HepG2 (cell line): ENCODE measurements around the gene DNAJB11. TPM values are rescaled to one million over a fixed set of nuclear protein-coding genes. Genes with fewer than 3 reads are reported as not detected.
A peak's percentile ranks its signal among the peaks of the same experiment; 100 is the strongest.

ENCODE experiments used
- CAMTA2 ChIP-seq: sonication (generic); formaldehyde crosslinking; IDR thresholded peaks from 2 replicates; pipeline ENCODE4 v1.4.0; 2020; ENCODE audit warnings: mild to moderate bottlenecking, missing genetic modification reagents, borderline replicate concordance
- HMGA1 ChIP-seq: sonication (generic); formaldehyde crosslinking; conservative IDR thresholded peaks from 2 replicates; pipeline ENCODE4 v1.4.0; 2020; ENCODE audit warnings: missing genetic modification reagents
- KDM2A ChIP-seq: sonication (generic); formaldehyde crosslinking; IDR thresholded peaks from 2 replicates; pipeline ENCODE4 v1.4.0; 2020; ENCODE audit warnings: low read depth, missing genetic modification reagents, borderline replicate concordance
- KMT2B ChIP-seq: IDR thresholded peaks from 2 replicates; pipeline ENCODE4 v1.6.1; 2016; ENCODE audit warnings: missing genetic modification reagents, missing compliant biosample characterization
- MYNN ChIP-seq: sonication (generic); formaldehyde crosslinking; IDR thresholded peaks from 2 replicates; pipeline ENCODE4 v1.4.0; 2020; ENCODE audit warnings: mild to moderate bottlenecking, low read depth, missing genetic modification reagents
- NFKBIZ ChIP-seq: IDR thresholded peaks from 2 replicates; pipeline ENCODE4 v1.6.1; 2018; ENCODE audit warnings: missing genetic modification reagents, missing compliant biosample characterization
- NFRKB ChIP-seq: fragments of 450-650 bp; IDR thresholded peaks from 2 replicates; pipeline ENCODE4 v1.6.1; 2017
- NPAS2 ChIP-seq: sonication (generic); formaldehyde crosslinking; IDR thresholded peaks from 2 replicates; pipeline ENCODE4 v1.8.0; 2022; ENCODE audit warnings: mild to moderate bottlenecking, missing genetic modification reagents, borderline replicate concordance
- SRY ChIP-seq: sonication (generic); formaldehyde crosslinking; IDR thresholded peaks from 2 replicates; pipeline ENCODE4 v1.8.0; 2022; ENCODE audit warnings: mild to moderate bottlenecking, missing genetic modification reagents
- TCF12 ChIP-seq, 2 experiments: fragments of 450-650 bp in 1 of 2; sonication (generic) in 1 of 2; formaldehyde crosslinking in 1 of 2; IDR thresholded peaks; 2 replicates each; pipeline versions ENCODE4 v1.6.1 to v1.8.0; 2017 to 2022; ENCODE audit warnings: antibody characterized with exemption in 1 of 2, mild to moderate bottlenecking in 1 of 2, missing genetic modification reagents in 1 of 2, moderate library complexity in 1 of 2
- ZC3H13 ChIP-seq: sonication (generic); formaldehyde crosslinking; IDR thresholded peaks from 2 replicates; pipeline ENCODE4 v1.8.1; 2023; ENCODE audit warnings: mild to moderate bottlenecking, missing genetic modification reagents, moderate library complexity
- ZNF276 ChIP-seq: sonication (generic); formaldehyde crosslinking; IDR thresholded peaks from 2 replicates; pipeline ENCODE4 v1.4.0; 2020; ENCODE audit warnings: mild to moderate bottlenecking, low read depth, missing genetic modification reagents
- ZSCAN9 ChIP-seq: IDR thresholded peaks from 2 replicates; pipeline ENCODE4 v1.6.1; 2016; ENCODE audit warnings: borderline replicate concordance
- ZZZ3 ChIP-seq: sonication (generic); formaldehyde crosslinking; IDR thresholded peaks from 2 replicates; pipeline ENCODE4 v1.4.0; 2020; ENCODE audit warnings: missing genetic modification reagents, mild to moderate bottlenecking, borderline replicate concordance
- polyA plus RNA-seq, 8 experiments: library from polyadenylated mRNA; depleted of rRNA in 3 of 8; stranded (reverse) in 7 of 8; unstranded in 1 of 8; fragments of >200 nt; fragmentation: Illumina TruSeq in 4 of 8; extraction: Trizol in 4 of 8; gene quantifications; 2 replicates each; pipeline versions ENCODE4 v1.2.1 to v1.2.3, GENCODE V29; 2011 to 2016; ENCODE audit warnings: low read depth in 4 of 8, missing spikeins in 1 of 8, mixed read lengths in 1 of 8; ENCODE audit not compliant: insufficient read depth in 1 of 8
- total RNA-seq, 5 experiments: library from RNA; depleted of rRNA; stranded (reverse); fragments of >200 nt; fragmentation: Illumina TruSeq; extraction: Trizol; gene quantifications; 2 replicates each; pipeline ENCODE4 v1.2.3, GENCODE V29; 2016; ENCODE audit warnings: low read depth in 1 of 5
- TF ChIP-seq, protein P1 (sequence below): sonication (generic); formaldehyde crosslinking; IDR thresholded peaks from 2 replicates; pipeline ENCODE4 v1.4.0; 2020; ENCODE audit warnings: missing genetic modification reagents
- TF ChIP-seq, protein P2 (sequence below): sonication (generic); formaldehyde crosslinking; conservative IDR thresholded peaks from 2 replicates; pipeline ENCODE4 v1.5.0; 2020; ENCODE audit warnings: missing genetic modification reagents
- TF ChIP-seq, protein P3 (sequence below): fragments of 450-650 bp; IDR thresholded peaks from 2 replicates; pipeline ENCODE4 v1.6.1; 2017
- TF ChIP-seq, protein P4 (sequence below): IDR thresholded peaks from 2 replicates; pipeline ENCODE4 v1.4.0; 2020; ENCODE audit warnings: mild to moderate bottlenecking, missing genetic modification reagents

DNAJB11 gene
- total and polyA plus RNA-seq, 2 of the 13 experiments (the other 11 are each of a cell fraction or from before 2014, with no cell fraction given): 41.0 to 132 TPM

- TF ChIP-seq, protein P1, sequence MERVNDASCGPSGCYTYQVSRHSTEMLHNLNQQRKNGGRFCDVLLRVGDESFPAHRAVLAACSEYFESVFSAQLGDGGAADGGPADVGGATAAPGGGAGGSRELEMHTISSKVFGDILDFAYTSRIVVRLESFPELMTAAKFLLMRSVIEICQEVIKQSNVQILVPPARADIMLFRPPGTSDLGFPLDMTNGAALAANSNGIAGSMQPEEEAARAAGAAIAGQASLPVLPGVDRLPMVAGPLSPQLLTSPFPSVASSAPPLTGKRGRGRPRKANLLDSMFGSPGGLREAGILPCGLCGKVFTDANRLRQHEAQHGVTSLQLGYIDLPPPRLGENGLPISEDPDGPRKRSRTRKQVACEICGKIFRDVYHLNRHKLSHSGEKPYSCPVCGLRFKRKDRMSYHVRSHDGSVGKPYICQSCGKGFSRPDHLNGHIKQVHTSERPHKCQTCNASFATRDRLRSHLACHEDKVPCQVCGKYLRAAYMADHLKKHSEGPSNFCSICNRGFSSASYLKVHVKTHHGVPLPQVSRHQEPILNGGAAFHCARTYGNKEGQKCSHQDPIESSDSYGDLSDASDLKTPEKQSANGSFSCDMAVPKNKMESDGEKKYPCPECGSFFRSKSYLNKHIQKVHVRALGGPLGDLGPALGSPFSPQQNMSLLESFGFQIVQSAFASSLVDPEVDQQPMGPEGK: peak; percentile 41; the same call in 1 of the 2 replicates
- no peak for TF ChIP-seq HMGA1 (CRISPR knock-in tag)
- 0 out of 2 replicates have a peak, but pooled peaks have one; percentile 21 for TF ChIP-seq KDM2A
- TF ChIP-seq ZZZ3 (CRISPR knock-in tag): no peak
- no peak for TF ChIP-seq NPAS2 (CRISPR knock-in tag)
- no peak for TF ChIP-seq KMT2B (CRISPR knock-in tag)
- no peak for TF ChIP-seq ZNF276 (CRISPR knock-in tag)
- TF ChIP-seq, protein P2, sequence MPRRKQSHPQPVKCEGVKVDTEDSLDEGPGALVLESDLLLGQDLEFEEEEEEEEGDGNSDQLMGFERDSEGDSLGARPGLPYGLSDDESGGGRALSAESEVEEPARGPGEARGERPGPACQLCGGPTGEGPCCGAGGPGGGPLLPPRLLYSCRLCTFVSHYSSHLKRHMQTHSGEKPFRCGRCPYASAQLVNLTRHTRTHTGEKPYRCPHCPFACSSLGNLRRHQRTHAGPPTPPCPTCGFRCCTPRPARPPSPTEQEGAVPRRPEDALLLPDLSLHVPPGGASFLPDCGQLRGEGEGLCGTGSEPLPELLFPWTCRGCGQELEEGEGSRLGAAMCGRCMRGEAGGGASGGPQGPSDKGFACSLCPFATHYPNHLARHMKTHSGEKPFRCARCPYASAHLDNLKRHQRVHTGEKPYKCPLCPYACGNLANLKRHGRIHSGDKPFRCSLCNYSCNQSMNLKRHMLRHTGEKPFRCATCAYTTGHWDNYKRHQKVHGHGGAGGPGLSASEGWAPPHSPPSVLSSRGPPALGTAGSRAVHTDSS (CRISPR knock-in tag): no peak
- TF ChIP-seq NFKBIZ: no peak
- no peak; the same call in 1 of the 2 replicates for TF ChIP-seq ZSCAN9 (CRISPR knock-in tag)
- TF ChIP-seq, protein P3, sequence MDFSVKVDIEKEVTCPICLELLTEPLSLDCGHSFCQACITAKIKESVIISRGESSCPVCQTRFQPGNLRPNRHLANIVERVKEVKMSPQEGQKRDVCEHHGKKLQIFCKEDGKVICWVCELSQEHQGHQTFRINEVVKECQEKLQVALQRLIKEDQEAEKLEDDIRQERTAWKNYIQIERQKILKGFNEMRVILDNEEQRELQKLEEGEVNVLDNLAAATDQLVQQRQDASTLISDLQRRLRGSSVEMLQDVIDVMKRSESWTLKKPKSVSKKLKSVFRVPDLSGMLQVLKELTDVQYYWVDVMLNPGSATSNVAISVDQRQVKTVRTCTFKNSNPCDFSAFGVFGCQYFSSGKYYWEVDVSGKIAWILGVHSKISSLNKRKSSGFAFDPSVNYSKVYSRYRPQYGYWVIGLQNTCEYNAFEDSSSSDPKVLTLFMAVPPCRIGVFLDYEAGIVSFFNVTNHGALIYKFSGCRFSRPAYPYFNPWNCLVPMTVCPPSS: no peak
- TF ChIP-seq, protein P4, sequence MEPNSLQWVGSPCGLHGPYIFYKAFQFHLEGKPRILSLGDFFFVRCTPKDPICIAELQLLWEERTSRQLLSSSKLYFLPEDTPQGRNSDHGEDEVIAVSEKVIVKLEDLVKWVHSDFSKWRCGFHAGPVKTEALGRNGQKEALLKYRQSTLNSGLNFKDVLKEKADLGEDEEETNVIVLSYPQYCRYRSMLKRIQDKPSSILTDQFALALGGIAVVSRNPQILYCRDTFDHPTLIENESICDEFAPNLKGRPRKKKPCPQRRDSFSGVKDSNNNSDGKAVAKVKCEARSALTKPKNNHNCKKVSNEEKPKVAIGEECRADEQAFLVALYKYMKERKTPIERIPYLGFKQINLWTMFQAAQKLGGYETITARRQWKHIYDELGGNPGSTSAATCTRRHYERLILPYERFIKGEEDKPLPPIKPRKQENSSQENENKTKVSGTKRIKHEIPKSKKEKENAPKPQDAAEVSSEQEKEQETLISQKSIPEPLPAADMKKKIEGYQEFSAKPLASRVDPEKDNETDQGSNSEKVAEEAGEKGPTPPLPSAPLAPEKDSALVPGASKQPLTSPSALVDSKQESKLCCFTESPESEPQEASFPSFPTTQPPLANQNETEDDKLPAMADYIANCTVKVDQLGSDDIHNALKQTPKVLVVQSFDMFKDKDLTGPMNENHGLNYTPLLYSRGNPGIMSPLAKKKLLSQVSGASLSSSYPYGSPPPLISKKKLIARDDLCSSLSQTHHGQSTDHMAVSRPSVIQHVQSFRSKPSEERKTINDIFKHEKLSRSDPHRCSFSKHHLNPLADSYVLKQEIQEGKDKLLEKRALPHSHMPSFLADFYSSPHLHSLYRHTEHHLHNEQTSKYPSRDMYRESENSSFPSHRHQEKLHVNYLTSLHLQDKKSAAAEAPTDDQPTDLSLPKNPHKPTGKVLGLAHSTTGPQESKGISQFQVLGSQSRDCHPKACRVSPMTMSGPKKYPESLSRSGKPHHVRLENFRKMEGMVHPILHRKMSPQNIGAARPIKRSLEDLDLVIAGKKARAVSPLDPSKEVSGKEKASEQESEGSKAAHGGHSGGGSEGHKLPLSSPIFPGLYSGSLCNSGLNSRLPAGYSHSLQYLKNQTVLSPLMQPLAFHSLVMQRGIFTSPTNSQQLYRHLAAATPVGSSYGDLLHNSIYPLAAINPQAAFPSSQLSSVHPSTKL (CRISPR knock-in tag): peak; percentile 43
- no peak for TF ChIP-seq SRY
- TF ChIP-seq NFRKB: no peak
- no peak for TF ChIP-seq MYNN (CRISPR knock-in tag)
- no peak for TF ChIP-seq CAMTA2 (CRISPR knock-in tag)
- no peak for TF ChIP-seq ZC3H13 (CRISPR knock-in tag)
- TF ChIP-seq TCF12 (IDR thresholded peaks at IDR 0.05): no peak
- no peak for TF ChIP-seq TCF12 (CRISPR knock-in tag; IDR thresholded peaks at IDR 0.05)
These were observed 24.1 kb downstream of the DNAJB11 start (continued) for GRCh38 chr3:186594591-186595113.
